H1 (cell line): ENCODE measurements around the gene ADGRG2. TPM values are rescaled to one million over a fixed set of nuclear protein-coding genes. Genes with fewer than 3 reads are reported as not detected.

Experiments
- CHD1 ChIP-seq: IDR thresholded peaks from 2 replicates; pipeline ENCODE4 v1.6.1; 2012; ENCODE audit warnings: low read depth, low read length, improper control_type of control experiment
- CHD2 ChIP-seq: IDR thresholded peaks from 2 replicates; pipeline ENCODE4 v1.6.1; 2012; ENCODE audit warnings: low read length, improper control_type of control experiment
- JUND ChIP-seq: IDR thresholded peaks from 2 replicates; pipeline ENCODE4 v1.6.1; 2011; ENCODE audit warnings: mild to moderate bottlenecking, improper control_type of control experiment, low read length
- TAF7 ChIP-seq: optimal IDR thresholded peaks from 2 replicates; pipeline ENCODE3; 2011; ENCODE audit warnings: low read depth, mild to moderate bottlenecking, inconsistent platforms, low read length, moderate library complexity, borderline replicate concordance
- polyA plus RNA-seq, 7 experiments: library from polyadenylated mRNA; depleted of rRNA in 3 of 7; stranded (reverse) in 5 of 7; unstranded in 2 of 7; fragments of >200 nt in 5 of 7; fragments of 200-250 nt in 2 of 7; gene quantifications; 1 replicate in 5 of 7; 2 replicates in 1 of 7; 4 replicates in 1 of 7; pipeline versions ENCODE4 v1.2.1 to v1.2.3, GENCODE V29; 2011 to 2013; ENCODE audit warnings: missing spikeins in 2 of 7, mixed read lengths in 2 of 7
- total RNA-seq: library from RNA; stranded (reverse); fragmentation: NEBNext Ultra II Directional; extraction: Animal tissue kit (Norgen Biotek cat#: 25700); gene quantifications from 2 replicates; pipeline ENCODE4 v1.2.1, GENCODE V29; 2021
- TF ChIP-seq, protein P1 (sequence below): IDR thresholded peaks from 2 replicates; pipeline ENCODE4 v1.6.1; 2012; ENCODE audit warnings: inconsistent platforms

The ADGRG2 gene
- total and polyA plus RNA-seq, 2 of the 8 experiments (the other 6 are each of a cell fraction or from before 2014, with no cell fraction given), result 8.9 to 13.3 TPM

DNA sequence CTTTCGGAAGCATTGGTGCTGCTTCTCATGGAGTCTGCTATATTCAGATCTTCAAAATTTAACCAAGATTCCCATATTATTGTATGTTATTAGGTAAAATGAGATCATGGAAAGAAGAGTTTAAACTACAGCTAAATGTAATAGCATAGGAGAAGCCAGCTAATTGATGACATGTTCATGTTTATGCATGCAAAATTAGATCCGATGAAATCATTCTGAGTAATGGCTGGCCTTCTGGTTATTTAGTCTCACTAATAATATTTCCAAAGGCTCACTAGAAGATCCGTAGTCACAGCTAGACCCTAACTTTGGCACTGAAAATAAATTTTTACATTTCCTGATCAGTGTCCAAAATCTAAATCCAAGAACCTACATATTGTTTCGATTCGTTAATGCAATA lies 118.5 kb downstream of the ADGRG2 start (continued):
- TF ChIP-seq, protein P1, sequence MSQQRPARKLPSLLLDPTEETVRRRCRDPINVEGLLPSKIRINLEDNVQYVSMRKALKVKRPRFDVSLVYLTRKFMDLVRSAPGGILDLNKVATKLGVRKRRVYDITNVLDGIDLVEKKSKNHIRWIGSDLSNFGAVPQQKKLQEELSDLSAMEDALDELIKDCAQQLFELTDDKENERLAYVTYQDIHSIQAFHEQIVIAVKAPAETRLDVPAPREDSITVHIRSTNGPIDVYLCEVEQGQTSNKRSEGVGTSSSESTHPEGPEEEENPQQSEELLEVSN, result no peak
- TF ChIP-seq CHD1 (no peak), CHD2 (no peak), JUND (no peak), TAF7 (no peak)
